HG02885 (cell line): Measurements from ENCODE around the gene TET2.
A peak's percentile ranks its signal among the peaks of the same experiment; 100 is the strongest.

ENCODE experiments used
- ATAC-seq: cut with Tn5 transposase; IDR thresholded peaks from one replicate; pipeline ENCODE4 v1.9.1; 2021; ENCODE audit warnings: mild to moderate bottlenecking; ENCODE audit not compliant: unreplicated experiment, poor library complexity

TET2 gene

DNA sequence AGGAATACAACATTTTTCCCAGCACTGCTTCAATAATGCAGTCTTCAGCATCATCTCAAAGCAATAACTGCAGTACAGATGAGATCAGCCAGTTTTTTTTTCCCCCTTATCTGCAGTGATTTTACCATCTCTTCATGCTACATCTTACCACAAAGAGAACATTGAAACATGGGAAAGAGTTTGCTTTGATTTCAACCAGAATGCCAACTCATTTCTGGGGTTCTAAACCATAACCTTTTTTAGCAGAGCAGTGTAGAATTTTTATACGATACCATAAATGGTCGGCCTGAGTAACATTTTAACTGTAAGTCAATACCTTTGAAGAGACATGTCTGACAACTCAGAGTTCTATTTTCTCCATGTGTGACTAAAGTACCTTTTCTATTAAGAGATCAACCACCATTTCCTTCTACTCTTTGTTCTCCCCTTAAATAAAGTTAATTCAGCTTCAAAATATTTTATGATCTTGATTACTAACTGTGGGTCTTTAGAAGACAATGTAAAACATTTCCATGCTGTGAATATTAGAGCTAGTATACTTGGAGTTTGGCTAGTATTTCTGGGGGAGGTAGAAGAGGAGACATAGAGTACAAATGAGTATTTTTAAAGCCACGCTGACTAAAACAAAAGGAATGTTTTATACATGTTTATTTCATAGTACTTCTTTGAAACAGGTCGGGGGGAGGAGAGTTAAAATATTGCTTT lies 69.1 kb downstream of the TET2 start:
- ATAC-seq: peak; percentile 72

DNA sequence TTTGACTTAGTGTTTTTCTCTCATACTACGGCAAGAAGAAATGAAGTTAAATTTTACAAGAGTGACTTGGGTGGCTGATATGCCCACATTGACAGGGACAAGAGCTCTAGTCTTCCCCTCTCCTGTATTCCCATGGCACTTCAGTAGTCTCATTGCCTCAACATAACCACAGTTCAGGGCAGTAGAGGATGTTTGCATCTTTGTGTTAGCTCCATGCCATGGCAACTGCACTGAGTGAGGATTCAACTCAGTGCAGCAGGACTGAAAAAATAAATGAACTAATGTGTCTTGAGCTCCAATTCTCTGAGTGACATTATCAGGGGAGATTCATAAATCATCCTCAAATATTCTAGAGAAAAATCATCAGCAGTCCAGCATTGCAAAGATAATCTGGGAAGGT lies 78.8 kb downstream of the TET2 start:
- ATAC-seq: no peak

DNA sequence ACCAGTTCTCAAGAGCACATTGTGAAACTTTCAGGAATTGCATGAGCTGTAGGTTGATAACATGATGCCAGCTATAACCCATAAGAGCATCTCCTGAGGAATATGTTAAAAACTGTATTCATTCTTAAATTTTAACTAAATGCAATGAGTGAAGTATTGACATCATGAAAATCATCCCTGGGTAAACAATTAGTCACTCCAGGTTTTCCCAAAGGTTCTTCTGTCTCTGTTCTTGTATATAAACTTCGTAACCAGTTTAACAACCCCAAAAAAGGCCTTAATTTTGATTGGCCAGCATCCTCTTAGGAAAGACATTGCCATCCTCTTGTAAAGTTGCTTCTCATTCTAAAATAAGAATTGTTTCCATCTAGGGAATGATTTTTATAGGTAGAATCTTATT lies 80.4 kb downstream of the TET2 start:
- ATAC-seq: no peak

DNA sequence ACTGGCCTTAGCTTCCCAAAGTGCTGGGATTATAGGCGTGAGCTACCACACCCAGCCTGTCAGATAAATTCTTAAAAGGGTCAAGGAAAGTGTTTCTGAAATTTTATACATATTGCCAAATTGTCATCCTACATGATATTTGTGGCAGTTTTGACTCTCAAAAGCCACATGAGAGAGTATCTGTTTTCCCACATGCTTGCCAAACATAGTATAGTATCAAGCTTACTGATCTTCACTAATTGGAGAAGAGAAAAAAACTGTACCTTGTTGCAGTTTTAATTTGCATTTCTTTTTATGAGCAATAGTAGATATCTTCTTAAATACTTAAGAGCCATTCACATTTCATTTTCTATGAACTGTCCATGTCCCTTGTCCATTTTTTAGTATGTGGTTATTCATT lies 83.6 kb downstream of the TET2 start:
- no peak for ATAC-seq

DNA sequence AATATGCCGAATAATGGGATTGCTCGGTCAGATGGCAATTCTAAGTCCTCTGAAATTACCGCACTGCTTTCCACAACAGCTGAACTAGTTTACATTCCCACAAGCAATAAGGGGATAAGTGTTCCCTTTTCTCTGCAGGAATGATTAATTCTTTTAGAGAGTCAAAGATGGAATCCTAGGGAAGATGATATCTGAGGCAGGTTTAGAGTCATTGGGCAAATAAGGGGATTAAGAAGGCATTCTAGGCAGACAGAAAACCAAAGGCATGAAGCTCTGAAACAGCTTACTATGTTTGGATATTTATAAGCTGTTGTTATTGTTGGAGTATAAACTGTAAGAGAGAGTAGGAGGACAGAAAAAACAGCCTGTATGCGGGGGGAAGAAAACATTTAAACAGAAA lies 85.7 kb downstream of the TET2 start:
- no peak for ATAC-seq

DNA sequence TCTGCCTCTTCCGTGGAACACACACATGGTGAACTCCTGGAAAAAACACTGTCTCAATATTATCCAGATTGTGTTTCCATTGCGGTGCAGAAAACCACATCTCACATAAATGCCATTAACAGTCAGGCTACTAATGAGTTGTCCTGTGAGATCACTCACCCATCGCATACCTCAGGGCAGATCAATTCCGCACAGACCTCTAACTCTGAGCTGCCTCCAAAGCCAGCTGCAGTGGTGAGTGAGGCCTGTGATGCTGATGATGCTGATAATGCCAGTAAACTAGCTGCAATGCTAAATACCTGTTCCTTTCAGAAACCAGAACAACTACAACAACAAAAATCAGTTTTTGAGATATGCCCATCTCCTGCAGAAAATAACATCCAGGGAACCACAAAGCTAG lies 87.9 kb downstream of the TET2 start:
- no peak for ATAC-seq

DNA sequence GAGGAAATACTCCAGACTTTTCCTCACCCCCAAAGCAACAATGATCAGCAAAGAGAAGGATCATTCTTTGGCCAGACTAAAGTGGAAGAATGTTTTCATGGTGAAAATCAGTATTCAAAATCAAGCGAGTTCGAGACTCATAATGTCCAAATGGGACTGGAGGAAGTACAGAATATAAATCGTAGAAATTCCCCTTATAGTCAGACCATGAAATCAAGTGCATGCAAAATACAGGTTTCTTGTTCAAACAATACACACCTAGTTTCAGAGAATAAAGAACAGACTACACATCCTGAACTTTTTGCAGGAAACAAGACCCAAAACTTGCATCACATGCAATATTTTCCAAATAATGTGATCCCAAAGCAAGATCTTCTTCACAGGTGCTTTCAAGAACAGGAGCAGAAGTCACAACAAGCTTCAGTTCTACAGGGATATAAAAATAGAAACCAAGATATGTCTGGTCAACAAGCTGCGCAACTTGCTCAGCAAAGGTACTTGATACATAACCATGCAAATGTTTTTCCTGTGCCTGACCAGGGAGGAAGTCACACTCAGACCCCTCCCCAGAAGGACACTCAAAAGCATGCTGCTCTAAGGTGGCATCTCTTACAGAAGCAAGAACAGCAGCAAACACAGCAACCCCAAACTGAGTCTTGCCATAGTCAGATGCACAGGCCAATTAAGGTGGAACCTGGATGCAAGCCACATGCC lies 89.7 kb downstream of the TET2 start:
- peak; percentile 81 for ATAC-seq

DNA sequence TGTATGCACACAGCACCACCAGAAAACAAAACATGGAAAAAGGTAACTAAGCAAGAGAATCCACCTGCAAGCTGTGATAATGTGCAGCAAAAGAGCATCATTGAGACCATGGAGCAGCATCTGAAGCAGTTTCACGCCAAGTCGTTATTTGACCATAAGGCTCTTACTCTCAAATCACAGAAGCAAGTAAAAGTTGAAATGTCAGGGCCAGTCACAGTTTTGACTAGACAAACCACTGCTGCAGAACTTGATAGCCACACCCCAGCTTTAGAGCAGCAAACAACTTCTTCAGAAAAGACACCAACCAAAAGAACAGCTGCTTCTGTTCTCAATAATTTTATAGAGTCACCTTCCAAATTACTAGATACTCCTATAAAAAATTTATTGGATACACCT lies 90.2 kb downstream of the TET2 start:
- ATAC-seq: peak; percentile 31

DNA sequence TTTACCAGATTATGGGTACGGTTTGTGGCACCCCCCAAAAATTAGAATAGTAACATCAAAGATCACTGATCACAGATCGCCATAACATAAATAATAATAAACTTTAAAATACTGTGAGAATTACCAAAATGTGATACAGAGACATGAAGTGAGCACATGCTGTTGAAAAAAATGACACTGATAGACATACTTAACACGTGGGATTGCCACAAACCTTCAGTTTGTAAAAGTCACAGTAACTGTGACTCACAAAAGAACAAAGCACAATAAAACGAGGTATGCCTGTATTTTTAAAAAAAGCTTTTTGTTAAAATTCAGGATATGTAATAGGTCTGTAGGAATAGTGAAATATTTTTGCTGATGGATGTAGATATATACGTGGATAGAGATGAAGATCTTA lies 93.4 kb downstream of the TET2 start:
- no peak for ATAC-seq

DNA sequence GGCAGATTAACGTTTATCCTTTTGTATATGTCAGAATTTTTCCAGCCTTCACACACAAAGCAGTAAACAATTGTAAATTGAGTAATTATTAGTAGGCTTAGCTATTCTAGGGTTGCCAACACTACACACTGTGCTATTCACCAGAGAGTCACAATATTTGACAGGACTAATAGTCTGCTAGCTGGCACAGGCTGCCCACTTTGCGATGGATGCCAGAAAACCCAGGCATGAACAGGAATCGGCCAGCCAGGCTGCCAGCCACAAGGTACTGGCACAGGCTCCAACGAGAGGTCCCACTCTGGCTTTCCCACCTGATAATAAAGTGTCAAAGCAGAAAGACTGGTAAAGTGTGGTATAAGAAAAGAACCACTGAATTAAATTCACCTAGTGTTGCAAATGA lies 94.8 kb downstream of the TET2 start:
- ATAC-seq: no peak

DNA sequence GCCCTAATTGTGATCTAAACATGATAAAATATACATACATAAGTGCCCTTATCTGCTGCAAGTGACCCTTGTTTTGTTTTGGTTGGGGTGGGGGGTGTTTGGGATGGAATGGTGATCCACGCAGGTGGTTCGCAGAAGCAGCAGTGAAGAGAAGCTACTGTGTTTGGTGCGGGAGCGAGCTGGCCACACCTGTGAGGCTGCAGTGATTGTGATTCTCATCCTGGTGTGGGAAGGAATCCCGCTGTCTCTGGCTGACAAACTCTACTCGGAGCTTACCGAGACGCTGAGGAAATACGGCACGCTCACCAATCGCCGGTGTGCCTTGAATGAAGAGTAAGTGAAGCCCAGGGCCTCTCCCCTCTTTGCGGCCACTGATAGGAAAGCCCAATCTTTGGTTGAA lies 96.8 kb downstream of the TET2 start:
- no peak for ATAC-seq

DNA sequence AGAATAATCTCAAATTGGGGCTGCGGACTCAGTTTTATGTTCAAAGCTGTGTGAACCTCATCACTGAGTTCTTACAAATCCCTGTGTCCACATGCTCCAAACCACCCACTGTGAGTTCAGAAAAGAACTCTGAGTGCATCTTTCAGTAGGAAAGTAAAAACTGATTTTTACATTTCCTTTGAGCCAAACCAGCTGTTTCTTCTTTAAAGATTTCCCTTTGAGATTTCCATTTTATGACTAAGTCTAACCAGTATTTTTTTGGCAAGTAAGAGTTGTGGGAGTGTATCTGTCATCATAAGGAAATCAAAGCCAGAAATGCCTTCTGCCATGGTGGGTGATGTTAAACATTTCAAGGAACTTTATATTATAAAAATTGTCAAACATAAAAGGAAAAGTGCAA lies 100.0 kb downstream of the TET2 start:
- ATAC-seq: no peak

DNA sequence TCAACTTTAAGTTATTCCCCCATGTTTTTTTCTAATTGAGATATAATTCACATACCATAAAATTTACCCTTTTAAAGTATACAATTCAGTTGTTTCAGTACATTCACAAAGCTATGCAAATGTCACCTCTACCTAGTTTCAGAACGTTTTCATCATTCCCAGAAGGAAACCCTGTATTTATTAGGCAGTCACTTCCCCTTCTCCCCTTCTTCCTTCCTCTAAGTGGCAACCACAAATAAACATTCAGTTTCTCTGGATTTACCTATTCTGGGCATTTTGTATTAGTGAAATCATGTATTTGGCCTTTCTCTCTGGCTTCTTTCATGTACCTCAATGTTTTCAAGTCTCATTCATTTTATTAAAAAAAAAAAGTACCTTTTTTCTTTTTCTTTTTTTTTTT lies 101.9 kb downstream of the TET2 start:
- no peak for ATAC-seq

DNA sequence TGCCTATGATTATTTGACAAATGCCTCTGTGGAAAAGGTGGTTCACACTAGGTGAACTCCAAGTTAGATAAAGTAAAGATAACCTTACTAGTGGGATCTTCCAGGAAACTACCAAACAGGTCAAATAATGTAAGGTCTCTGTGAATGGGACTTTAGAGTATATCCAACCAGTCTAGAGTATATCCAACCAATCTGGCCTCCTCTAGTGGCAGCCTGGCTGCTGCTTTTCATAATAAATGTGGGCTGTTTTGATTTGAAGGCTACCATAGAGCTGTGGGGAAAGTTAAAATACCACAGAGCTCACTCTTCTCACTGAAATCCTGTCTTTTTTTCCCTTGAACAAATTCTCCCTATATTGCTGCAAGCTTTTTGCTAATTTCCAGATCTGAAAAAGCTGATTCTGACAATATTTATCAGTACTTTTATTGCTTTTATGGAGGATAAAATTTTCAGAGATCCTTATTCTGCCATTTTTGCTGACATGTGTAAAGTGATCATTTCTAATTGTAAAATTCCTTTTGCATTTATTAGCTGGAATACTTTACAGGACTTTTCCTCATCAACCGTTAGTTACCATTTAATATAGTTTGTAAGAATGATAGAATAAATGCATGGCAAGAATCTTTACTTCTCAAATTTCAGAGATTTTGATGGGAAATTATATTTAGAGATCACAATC lies 111.3 kb downstream of the TET2 start:
- ATAC-seq: no peak

DNA sequence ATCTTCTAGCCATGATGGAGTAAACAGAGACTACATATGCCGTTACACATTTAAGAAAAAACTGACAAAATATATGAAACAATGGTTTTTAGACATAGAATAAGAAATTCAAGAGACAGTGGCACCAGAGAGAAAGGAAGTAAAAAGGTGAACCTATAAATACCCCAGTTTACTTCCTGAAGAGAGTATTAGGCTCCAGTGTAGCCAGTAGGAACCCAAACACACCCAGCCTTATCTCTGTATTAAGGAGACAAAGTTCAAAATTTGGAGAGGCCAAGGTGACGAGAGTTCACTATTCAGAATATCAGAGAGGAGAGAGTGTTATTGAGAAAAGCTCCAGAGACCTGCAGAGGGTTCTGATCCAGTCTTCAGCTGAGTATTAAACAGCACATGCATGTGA lies 119.0 kb downstream of the TET2 start:
- ATAC-seq: no peak

DNA sequence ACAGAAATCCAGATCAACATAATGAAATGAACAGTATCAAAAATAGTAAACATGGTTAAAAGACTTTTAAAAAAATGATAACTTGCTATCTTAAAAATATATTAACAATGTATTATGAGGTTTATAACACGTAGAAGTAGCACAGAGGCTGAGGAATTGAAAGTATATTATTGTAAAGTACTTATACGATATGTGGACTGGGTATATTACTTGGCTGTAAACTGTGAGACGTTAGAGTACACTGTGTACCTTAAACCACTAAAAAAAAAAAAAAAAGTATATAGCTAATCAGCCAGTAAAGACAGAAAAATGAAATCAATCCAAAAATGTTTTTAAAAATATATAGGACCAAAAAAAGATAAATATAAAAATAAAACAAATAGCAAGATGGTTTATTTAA lies 120.6 kb downstream of the TET2 start:
- ATAC-seq: no peak

DNA sequence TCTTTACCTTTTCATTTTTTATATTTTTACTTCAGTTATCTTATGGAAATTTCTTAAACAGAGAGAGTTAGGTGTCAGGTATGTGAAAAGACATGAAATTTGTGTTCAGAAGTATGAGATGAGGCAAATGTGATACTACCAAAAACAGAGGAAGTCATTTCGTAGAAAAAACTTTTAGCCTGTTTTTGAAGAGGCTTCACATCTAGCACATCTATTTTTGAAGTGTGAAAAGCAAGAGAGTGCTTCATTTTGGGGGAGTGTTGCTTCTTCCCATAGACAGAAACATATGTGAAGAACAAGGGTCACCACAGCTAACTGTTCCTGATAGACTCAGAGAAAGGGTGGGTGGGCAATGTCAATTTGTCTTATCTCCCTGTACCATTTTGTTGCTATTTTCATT lies 125.3 kb downstream of the TET2 start:
- ATAC-seq: no peak

DNA sequence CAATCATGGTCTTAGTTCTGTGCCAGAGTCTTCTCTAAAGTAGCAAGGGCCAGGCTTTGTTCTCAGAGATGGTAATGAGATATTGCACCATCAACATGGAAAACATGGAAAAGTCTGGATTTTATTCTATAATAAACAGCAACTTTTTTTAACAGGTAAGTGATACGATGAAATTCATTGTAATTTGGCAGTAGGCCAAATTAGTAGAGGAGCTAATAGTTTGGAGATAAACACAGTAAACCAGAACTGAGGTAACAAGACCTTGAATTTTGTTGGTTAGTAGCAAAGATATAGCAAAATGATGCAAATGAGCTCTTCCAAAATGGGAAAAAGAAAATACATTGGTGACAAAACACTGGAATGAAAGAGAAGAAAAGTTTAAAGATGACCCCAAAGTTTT lies 126.6 kb downstream of the TET2 start:
- ATAC-seq: no peak

DNA sequence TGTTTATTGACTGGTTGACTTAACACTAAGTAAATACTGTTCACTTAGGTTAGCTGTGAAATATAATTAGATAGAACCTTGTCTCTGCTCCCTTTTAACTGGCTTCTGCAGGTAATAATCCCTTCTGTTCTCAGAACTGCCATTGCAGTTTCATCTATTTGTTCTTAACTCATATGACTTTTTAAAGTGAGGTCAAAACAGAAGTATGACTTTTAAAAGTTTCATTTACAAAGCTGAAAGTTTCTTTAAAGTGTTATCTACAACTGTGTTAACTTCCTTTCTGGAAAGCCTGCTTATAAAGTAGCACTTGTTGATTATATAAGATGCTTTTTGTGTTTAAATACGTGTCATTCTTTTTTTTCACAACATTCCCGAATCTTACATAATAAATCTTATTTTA lies 127.4 kb downstream of the TET2 start:
- ATAC-seq: no peak

DNA sequence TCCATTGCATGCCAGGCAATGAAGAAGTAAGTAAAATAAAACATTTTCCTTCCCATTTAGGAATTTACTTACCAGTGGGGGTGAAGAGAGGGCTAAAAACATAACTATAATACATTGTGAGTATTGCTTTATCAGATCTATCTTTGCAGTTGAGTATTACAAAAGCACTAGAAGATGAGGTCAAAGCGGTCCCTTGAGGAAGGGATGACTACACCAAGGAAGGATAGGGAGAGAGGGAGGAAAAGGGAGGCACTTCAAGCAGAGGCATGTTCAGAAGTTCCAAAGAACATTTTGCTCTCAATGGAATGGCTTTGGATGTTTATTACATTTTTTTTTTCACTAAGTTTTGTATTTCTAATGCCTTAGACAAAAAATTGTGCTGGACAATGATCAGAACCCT lies 127.8 kb downstream of the TET2 start:
- ATAC-seq: no peak

DNA sequence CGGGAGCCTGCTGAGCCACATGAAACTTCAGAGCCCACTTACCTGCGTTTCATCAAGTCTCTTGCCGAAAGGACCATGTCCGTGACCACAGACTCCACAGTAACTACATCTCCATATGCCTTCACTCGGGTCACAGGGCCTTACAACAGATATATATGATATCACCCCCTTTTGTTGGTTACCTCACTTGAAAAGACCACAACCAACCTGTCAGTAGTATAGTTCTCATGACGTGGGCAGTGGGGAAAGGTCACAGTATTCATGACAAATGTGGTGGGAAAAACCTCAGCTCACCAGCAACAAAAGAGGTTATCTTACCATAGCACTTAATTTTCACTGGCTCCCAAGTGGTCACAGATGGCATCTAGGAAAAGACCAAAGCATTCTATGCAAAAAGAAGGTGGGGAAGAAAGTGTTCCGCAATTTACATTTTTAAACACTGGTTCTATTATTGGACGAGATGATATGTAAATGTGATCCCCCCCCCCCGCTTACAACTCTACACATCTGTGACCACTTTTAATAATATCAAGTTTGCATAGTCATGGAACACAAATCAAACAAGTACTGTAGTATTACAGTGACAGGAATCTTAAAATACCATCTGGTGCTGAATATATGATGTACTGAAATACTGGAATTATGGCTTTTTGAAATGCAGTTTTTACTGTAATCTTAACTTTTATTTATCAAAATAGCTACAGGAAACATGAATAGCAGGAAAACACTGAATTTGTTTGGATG lies 129.9 kb downstream of the TET2 start:
- no peak for ATAC-seq
